Bronchial epithelial cell (primary cell): ENCODE results near the gene TBL1X. TPM values are rescaled to one million over a fixed set of nuclear protein-coding genes. Genes with fewer than 3 reads are reported as not detected.
A peak's percentile ranks its signal among the peaks of the same experiment; 100 is the strongest.

Experiments used
- DNase-seq: peaks from one replicate; pipeline ENCODE4 v3.0.0-alpha.2; 2010; ENCODE audit warnings: low read depth
- FAIRE-seq: peaks from 2 replicates; lab custom pipeline; 2011; peaks lifted over from hg19 to GRCh38; lab: Jason Lieb, UNC
- H3K27me3 ChIP-seq: 2 replicates; pipeline ENCODE4 v1.5.1; 2011; ENCODE audit warnings: low read length; ENCODE audit not compliant: control insufficient read depth, insufficient read depth
- H3K36me3 ChIP-seq: 2 replicates; pipeline ENCODE4 v1.5.1; 2011; ENCODE audit warnings: low read length; ENCODE audit not compliant: control insufficient read depth, insufficient read depth
- H3K4me3 ChIP-seq: 2 replicates; pipeline ENCODE4 v1.5.1; 2011; ENCODE audit warnings: mild to moderate bottlenecking, low read depth, low read length, control low read depth
- CTCF ChIP-seq: IDR thresholded peaks from 2 replicates; pipeline ENCODE4 v1.5.1; 2011; ENCODE audit warnings: mild to moderate bottlenecking, moderate library complexity, low read length, control low read depth, inconsistent platforms; ENCODE audit not compliant: insufficient read depth, severe bottlenecking
- total RNA-seq: library from RNA; depleted of rRNA; stranded (reverse); fragments of >200 nt; gene quantifications from 2 replicates; pipeline ENCODE4 v1.2.1, GENCODE V29; 2014

TBL1X gene
- total RNA-seq, 1 donor from 2014 or later: 14.2 TPM

- FAIRE-seq (no peak), DNase-seq (no peak)
- no peaks in the 10 kb centered on the region for H3K27me3 ChIP-seq
- TF ChIP-seq CTCF: no peak
- no peaks in the 10 kb centered on the region for H3K36me3 ChIP-seq
- no peak overlapping the region for H3K4me3 ChIP-seq
These were observed 29.9 kb downstream of the TBL1X start for GRCh38 chrX:9494771-9495170.

- Histone ChIP-seq H3K27me3 (no peaks in the 10 kb centered on the region), H3K4me3 (no peak overlapping the region), H3K36me3 (no peaks in the 10 kb centered on the region)
- FAIRE-seq (no peak), DNase-seq (no peak)
- TF ChIP-seq CTCF: no peak
These were observed 30.6 kb downstream of the TBL1X start for GRCh38 chrX:9495496-9495895.

GRCh38 chrX:9498236-9498635 is 33.4 kb downstream of the TBL1X start:
- no peak for FAIRE-seq
- Histone ChIP-seq H3K27me3 (no peaks in the 10 kb centered on the region), H3K4me3 (no peak overlapping the region), H3K36me3 (no peaks in the 10 kb centered on the region)
- peak; percentile 22 for DNase-seq
- no peak for TF ChIP-seq CTCF

- Histone ChIP-seq H3K27me3 (no peaks in the 10 kb centered on the region), H3K36me3 (no peaks in the 10 kb centered on the region), H3K4me3 (no peak overlapping the region)
- DNase-seq (no peak), FAIRE-seq (no peak)
- TF ChIP-seq CTCF: no peak
These were observed 35.7 kb downstream of the TBL1X start for GRCh38 chrX:9500584-9500983.

GRCh38 chrX:9501362-9501761 is 36.5 kb downstream of the TBL1X start:
- Histone ChIP-seq H3K27me3 (no peaks in the 10 kb centered on the region), H3K4me3 (no peak overlapping the region), H3K36me3 (no peaks in the 10 kb centered on the region)
- FAIRE-seq (no peak), DNase-seq (no peak)
- no peak for TF ChIP-seq CTCF

- TF ChIP-seq CTCF: no peak
- Histone ChIP-seq H3K36me3 (no peaks in the 10 kb centered on the region), H3K4me3 (no peak overlapping the region), H3K27me3 (no peaks in the 10 kb centered on the region)
- no peak for FAIRE-seq
- DNase-seq: no peak
These were observed 38.4 kb downstream of the TBL1X start for GRCh38 chrX:9503261-9503660.
